Measurements from ENCODE around the gene FUS.
A peak's percentile ranks its signal among the peaks of the same experiment; 100 is the strongest.

DNA sequence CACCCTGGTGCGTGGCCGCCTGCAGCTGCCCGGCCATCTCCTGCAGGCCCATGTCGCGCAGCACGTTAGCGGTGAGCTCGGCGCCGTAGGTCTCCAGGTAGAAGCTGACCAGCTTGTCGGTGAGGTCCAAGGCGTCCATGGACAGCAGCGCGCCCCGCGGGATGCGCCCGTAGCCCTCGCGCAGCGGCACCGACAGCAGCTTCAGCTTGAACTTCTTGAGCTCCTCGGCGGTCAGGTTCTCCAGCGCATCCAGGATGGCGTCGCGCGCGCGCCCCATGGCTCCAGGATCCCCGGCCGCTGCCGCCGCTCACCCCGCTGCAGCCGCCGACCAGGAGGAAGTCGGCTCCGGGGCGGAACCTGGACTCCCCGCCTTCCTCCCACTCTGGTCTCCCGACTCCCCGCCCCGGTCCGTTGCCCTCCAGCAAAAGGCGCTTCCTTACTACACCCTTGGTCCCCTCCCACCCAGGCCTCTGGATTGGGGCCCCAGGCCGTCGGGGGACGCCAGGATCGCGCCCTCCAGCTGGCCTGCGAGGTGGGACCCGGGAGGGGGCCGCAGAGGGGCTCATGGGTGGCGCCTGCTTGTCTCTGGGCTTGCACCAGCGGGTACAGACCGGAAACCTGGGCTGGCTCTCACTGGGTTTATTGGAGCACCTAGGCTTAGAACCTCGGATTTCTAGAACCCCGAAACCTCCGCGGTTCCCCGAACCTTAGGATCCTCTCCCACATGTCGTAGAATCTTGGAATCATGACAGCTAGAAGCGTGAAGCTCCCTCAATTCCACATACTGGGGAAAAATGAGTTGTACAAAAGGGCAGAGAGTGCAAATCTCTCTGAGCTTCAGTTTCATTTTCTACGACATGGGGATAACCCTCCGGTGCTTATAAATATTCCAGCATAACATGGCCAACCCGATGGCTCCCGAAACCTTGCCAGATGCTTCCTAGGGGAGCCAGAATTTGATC is 22.8 kb downstream of the FUS start, which contains the start of gene PYCARD:
- no peak for TF ChIP-seq TAF1 (IDR thresholded peaks at IDR 0.05; ENCODE audit: low read depth, low read length)
- TF ChIP-seq CTCF (IDR thresholded peaks at IDR 0.05; ENCODE audit: control extremely low read depth in 1 of 3, insufficient read depth in 1 of 3, low read depth in 1 of 3, low read length in 3 of 3): no peak
- peak; percentile 0 to 12; a peak in 2 of 3 replicates for TF ChIP-seq POLR2A (IDR thresholded peaks at IDR 0.05; ENCODE audit: control extremely low read depth in 1 of 2, low read depth in 2 of 2, low read length in 2 of 2)
- no peak for TF ChIP-seq EZH2 (IDR thresholded peaks at IDR 0.05; ENCODE audit: low read depth, low read length, severe bottlenecking)
- peak; percentile 35; the same call in 1 of the 2 replicates for TF ChIP-seq MAX (IDR thresholded peaks at IDR 0.05)
- TF ChIP-seq CEBPB (IDR thresholded peaks at IDR 0.05; ENCODE audit: low read depth, low read length): no peak
- TF ChIP-seq HDAC2 (IDR thresholded peaks at IDR 0.05; ENCODE audit: borderline replicate concordance in 1 of 2, low read depth in 2 of 2, low read length in 2 of 2): 0 out of 4 replicates have a peak, but pooled peaks of 1 of the 2 experiments have one; percentile 11
- TF ChIP-seq RAD21 (IDR thresholded peaks at IDR 0.05 in 1 of 2, conservative IDR thresholded peaks at IDR 0.05 in 1 of 2; ENCODE audit: low read depth in 2 of 2, low read length in 2 of 2): no peak
- TF ChIP-seq SRF (IDR thresholded peaks at IDR 0.05; ENCODE audit: low read depth, low read length): no peak
- TF ChIP-seq PHF8 (conservative IDR thresholded peaks at IDR 0.05; ENCODE audit: low read depth, low read length): peak; percentile 38; the same call in 1 of the 2 replicates
